Fibroblast of skin of left quadriceps (primary cell): Measurements from ENCODE around the gene ARHGAP44.
"Not testable (repeated sequence)": the region's sequence is repeated elsewhere in the genome, so short reads cannot be mapped to it uniquely, and the experiment has no call there.

Source experiments
- DNase-seq, 2 experiments: peaks; one replicate each; pipeline ENCODE4 v3.0.0-alpha.2; 2013; ENCODE audit warnings: low read depth in 2 of 2

The ARHGAP44 gene

DNA sequence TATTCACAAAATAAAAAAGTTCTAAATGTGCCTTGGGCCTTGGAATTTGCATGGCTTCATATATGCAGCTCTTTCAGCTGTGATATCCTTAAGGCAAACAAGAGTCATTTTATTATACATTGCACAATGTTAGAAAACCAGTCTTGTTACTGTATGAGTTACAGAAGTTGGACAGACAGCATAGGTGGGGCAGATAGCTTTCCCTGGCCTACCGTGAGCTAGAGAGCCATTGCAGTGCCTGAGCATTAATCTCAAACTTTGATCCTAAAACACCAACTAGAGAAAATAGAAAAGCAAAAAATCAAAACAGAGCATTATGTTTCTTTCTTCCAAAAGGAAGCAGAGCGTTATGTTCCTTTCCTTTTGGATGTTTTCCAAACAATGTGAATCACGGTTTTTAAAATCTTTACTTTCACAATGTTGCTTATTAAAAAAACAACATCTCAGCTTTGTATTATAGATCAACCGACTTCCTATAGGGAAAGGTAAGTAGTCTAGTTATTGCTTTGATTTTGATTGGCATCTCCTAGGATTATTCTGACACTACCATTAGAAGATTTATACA lies 32.2 kb downstream of the ARHGAP44 start:
- DNase-seq: no peak

DNA sequence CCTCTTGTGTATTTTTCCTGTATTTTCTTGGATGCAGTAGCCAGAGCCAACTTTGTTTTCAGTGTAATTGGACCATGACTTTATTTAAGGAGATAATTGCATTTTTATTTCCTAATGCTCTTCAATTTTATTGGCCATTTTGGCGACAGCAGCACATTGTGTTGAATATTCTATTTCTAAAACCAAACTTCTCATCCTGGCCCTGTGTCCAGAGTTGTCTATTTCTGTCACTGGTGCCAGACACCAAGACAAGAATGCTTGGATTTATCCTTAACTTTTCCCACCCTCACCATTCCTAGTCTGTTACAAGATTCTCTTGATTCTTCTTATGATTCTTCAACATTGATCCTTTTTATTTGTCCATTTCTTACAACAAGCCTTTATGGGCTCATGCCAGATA lies 37.1 kb downstream of the ARHGAP44 start:
- no peak for DNase-seq

DNA sequence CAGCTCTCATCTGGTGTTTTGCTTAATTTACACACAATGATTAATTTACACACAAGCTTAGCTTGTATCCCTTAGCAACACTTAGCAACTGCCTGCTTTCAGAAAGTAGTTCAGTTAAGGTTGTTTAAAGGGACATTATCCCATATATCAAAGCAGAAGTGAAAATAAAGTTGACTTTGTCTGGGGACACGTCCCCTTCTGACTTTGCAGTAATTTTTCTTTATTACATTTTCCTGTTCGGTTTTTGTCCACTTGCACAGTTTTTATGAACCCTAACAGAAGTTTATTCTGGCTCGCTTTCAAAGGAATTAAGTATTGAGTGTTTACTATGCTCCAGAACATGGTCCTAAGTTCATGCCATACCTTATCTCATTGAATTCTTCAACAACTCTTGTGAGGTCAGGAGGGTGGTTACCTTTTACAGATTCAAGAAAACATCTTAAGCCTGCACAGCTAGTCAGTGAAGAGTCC lies 41.5 kb downstream of the ARHGAP44 start:
- no peak for DNase-seq

DNA sequence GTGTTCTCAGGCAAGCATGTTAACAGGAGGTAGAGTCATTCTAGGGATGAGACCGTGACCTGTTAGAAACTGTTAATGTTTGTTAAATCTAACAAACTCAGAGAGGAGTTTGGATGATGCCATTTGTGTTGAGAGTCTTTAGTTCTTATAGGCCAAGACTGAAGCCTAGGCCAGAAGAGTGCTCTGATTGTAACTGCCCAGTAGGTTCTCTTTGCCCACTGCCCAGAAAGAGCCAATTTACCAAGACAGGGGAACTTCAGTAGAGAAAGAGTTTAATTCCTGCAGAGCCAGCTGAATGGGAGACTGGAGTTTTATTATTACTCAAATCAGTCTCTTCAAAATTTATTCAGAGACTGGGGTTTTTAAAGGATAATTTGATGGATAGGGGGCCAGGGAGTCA lies 42.5 kb downstream of the ARHGAP44 start:
- DNase-seq: no peak

DNA sequence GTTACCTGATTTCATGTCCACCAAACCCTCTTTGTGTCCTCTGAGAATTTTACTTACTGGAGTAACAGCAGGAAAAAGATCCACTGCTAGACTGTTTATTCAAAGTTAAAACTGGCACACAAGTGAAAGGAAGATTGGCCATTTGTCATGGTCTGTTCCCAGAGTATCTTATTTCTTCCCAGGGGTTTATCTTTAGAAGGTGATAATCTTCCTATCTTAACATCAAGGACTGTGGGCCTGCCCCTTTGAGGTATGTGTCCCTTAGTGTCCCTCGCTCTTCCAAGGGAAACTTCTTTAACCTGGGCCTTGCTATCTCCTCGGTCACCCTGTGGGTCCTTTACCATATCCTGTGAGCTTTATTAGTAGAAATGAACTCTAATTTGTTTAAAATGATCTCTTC lies 49.7 kb downstream of the ARHGAP44 start:
- no peak for DNase-seq

DNA sequence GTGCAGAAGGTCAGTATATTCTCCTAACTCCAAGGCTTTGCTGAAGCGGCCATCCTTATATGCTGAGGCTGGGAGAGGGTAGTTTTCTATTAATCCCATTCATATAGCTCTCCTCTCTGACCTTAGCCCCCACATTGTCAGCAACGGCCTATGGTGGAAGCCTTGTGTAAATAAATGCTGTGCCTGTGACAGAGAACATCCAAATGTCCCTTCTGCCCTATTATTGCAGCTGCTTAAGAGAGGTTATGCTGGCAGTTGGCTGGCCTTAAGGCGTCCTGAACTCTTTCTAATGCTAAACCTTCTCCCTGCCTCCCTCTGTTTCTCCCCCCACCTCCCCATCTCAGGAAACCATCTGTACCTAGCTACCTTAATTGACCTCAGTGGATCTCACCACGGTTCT lies 53.6 kb downstream of the ARHGAP44 start:
- no peak for DNase-seq

- DNase-seq: no peak
These were observed 61.7 kb downstream of the ARHGAP44 start for GRCh38 chr17:12850996-12851395.

DNA sequence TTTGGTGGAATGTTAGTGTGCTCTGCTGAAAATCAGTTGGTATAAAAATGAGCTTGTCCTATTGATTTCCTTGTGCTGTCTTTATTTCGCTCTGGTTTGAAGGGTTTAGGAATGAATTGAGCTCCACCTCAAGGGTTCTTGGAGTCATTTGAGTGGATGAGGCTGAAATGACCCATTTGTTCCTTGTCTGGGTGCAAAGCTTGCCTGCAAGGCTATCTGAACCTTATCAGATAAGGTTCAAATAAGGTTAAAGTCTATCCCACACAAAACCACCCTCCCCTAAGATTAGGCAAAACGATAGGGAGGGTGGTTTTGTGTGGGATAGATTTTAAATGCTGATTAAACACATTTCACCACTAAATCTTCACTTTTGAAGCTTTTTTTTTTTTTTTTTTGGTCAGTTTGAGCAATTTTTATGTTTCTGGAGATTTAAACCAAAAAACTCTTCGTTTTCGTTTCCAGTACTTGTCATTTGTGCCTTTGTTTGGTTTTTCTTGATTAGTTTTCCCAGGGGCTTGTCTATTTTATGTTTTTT lies 62.7 kb downstream of the ARHGAP44 start:
- DNase-seq: no peak

DNA sequence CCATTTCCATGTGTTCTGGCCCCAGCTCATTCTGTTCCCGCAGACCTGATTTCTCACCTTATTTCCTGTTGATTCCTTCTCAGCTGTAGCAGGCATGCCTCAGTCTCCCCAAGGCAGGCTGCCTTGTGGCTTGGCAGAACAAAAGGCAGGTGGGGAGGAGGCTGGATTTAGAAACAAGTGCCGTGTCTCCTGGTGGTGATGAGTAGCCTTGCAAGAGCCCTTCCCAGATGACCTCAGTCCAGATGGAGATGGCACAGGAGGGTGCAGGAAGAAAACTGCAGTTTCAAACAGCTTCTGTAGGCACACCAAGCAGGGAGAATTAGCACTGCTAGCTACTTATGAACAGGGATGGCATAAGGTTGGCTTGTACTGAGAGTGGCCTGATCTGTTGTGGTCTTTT lies 64.6 kb downstream of the ARHGAP44 start:
- no peak for DNase-seq

DNA sequence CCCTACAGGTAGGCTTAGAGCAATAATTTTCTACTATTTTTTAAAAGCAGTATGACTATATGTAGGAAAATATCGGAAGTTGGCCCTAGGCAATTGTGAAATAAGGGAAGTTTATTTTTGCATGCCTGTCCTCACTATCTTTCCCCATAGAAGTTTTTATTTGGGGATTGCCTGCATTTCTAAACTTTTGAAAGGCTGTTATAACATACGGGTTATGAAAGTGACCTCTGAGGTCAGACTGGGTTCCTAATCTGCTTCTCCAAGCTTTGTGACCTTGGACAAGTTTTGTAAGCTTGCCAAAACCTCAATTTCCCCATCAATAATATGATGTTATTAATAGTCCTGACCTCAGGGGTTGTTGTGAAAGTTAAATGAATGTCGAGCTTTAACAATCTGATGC lies 67.1 kb downstream of the ARHGAP44 start:
- DNase-seq: no peak

DNA sequence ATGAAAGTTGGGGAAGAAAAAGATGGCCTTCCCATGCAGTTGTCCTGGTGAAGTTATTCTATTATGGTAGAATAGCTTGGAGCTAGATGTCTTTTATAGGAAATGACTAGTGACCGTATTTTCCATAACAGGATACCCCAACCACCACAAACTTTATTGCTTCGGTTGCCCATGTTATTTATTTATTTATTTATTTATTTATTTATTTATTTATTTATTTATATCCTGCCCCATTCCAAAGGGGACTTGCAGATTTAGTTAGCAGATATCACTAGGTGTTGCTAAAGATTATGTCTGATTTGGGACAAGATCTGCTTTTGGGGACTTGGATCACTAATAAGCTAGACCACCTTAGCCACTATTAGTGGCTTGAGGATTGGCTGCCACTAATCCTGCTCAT lies 68.3 kb downstream of the ARHGAP44 start:
- no peak for DNase-seq

- DNase-seq: no peak
These were observed 70.2 kb downstream of the ARHGAP44 start for GRCh38 chr17:12859520-12859919.

- DNase-seq: no peak
These were observed 76.5 kb downstream of the ARHGAP44 start for GRCh38 chr17:12865769-12866168.

GRCh38 chr17:12866244-12866643 lies 76.9 kb downstream of the ARHGAP44 start:
- DNase-seq: no peak

GRCh38 chr17:12867726-12868125 lies 78.4 kb downstream of the ARHGAP44 start:
- no peak for DNase-seq

DNA sequence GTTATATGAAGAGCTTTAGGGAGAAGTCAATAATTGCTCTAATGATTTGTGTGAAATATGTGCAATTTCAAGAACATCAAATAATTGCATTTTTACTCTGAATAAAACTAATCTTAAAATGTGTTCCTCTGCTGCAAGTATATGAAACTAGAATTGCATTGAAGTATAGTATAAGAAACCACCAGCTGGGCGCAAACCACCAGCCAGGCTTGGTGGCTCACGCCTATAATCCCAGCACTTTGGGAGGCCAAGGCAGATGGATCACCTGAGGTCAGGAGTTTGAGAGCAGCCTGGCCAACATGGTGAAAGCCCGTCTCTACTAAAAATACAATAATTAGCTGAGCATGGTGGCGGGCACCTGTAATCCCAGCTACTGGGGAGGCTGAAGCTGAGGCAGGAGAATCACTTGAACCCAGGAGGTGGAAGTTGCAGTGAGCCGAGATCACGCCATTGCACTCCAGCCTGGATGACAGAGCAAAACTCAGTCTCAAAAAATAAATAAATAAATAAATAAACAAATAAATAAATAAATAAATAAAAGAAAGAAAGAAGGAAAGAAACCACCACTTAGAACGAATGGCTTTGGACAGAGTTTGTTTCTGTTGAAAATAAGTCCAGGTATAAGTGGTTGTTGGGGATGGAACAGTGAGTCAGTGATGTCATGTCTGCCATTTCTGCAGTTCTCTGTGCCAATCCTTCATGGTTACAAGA lies 84.3 kb downstream of the ARHGAP44 start:
- DNase-seq: not testable (repeated sequence)

DNA sequence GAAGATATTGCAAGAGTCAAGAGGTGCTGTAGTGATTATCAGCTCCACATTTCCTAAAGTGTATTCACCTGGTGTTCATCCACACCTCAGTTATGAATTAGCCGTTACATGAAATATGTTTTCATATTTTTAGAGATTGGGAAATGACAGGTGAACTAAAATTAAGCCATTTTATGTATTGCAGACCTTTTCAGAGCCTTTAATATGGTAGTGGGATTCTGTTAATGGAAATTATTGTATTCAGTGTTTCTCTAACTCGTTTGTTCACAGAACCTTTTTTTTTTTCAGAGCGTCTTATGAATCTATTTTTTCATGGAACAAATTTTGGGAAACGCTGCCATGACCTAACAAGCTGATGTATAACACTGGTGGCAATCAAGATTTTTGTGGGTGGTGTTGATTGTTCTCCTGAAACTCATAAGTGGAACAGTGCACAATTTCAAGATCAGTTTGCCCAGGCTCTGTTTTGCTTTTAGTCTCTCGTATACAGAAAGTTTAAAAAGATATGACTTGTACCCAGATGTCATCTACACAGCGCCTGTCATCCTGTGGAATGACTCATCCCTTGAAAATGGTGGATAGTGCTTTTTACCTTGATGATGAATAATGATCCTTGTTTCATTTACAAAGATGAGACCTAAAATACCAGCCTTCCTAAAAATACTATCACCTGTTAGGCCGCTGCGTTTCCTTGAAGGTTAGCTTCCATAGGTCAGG lies 88.8 kb downstream of the ARHGAP44 start:
- no peak for DNase-seq

DNA sequence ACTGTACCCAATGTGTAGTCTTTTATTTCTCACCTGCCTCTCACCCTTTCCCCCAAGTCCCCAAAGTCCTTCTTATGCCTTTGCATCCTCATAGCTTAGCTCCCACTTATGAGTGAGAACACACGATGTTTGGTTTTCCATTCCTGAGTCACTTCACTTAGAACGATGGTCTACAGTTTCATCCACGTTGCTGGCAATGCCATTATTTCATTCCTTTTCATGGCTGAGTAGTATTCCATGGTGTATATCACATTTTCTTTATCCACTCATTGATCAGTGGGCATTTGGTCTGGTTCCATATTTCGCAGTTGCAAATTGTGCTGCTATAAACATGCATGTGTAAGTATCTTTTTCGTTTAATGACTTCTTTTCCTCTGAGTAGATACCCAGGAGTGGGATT lies 89.8 kb downstream of the ARHGAP44 start:
- DNase-seq: not testable (repeated sequence)

- DNase-seq: no peak
These were observed 94.2 kb downstream of the ARHGAP44 start for GRCh38 chr17:12883472-12883871.

GRCh38 chr17:12887088-12887487 lies 97.8 kb downstream of the ARHGAP44 start:
- DNase-seq: no peak

DNA sequence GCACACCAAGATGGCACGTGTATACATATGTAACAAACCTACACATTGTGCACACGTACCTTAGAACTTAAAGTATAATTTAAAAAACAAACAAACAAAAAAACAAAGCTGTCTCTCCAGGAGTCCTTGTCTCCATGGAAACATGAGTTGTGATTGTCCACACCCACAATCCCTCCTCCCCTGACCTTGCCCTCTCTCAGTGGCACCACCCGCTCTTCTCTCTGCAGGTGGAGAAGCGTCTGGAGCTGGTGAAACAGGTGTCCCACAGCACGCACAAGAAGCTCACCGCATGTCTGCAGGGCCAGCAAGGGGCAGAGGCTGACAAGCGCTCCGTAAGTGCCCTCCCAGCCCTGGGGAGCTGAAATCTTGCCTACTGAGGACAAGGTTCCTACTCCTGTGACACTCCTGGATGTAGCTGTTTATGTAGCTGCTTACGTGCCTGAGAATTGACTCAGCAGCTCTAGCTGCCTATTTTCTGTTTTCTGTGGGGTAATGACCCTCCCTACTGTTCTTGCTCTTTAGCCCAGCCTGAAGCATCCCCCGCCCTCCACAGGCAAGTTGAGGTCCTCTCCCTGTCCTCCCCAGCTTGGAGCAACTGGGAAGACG lies 107.0 kb downstream of the ARHGAP44 start:
- DNase-seq: no peak

DNA sequence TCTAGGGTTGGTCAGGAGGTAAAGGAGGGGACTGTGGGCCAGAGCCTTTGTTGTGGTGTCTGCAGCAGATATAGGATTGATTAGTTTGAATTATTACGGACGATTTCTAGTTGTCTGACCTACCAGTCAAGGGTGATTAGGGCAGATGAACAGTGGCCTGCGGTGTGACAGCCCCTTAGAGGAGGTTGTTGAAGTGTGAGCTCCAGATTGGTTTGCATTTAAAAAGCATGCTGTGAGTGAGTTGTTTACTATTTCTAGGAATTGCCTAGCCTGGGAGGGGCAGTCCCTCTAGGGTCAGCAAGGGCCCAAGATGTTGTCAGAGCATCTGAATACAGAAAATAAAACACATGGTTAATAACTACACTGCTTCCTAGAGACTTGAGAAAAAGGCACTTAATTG lies 108.8 kb downstream of the ARHGAP44 start:
- DNase-seq: no peak
